Measurements from ENCODE around the gene ULK2.
"Not testable (repeated sequence)": the region's sequence is repeated elsewhere in the genome, so short reads cannot be mapped to it uniquely, and the experiment has no call there.

Gene ULK2

DNA sequence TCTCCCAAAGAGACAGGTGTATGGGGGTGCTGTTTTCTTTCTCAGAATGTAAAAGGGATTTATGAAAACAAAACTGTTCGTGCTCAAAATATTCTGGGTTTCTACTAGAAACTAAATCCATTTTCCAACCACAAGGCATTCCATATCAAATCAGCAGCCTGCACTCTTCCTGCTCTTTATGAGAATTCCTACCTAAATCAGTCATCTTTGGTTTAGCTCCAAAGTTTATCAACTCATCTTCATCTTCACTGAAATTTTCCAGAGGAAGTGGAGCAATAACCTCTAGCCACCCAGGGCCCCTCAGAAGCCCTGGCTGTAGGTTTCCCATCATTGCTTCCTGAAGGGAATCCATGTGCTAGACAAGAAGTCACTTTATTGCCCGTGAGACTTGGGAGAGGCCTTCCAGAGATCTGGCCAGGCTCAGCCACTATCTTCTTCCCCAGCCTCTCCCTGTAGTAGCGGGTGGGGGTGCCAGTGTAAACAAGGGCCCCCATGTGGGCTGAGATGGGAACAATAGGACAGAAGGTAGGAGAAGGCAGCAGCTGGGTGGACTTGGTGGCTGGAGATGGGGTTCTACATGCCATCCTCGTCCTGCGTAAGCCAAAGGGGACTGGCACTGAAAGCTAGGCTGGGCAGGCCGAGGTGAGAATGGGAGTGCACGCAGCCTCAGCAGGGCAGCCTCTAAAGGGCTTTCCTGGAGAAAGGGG lies 97.6 kb downstream of the ULK2 start:
- no peak overlapping the region for H3K4me3 ChIP-seq (ENCODE audit: low read depth, low read length)

DNA sequence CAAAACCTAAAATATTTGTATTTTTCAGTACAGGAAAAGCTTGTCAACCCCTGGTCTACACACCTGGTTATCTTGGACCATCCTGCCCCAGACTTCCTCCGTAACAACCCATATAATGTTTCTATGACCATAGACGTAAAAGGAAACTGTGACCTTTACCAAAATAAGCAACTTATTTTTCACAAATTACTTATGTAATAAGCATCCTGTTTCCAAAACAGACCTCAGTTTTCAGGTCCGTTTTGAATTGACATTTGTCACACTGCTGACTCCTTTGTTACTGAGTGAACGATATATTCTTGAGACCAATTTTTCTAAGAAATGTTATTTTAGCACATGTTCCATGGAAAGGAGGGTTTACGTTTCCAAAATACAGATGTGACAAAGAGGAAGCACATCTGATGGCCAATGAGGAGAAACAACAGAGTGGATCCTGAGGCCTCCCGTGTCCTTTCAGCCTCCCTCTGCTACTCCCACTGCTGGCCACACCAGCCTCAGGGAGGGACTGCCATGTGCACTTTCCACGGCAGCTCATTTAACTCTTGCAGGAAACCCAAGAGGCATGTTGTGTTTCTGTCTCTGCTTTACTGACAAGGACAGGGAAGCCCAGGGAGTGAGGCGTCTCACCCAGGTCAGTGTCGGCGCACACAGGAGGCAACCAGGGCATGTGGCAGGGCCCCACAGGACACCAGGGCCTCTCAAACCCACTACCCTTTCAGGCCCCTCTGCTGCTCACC lies 99.5 kb downstream of the ULK2 start:
- H3K4me3 ChIP-seq (ENCODE audit: low read depth, low read length), result no peak overlapping the region

DNA sequence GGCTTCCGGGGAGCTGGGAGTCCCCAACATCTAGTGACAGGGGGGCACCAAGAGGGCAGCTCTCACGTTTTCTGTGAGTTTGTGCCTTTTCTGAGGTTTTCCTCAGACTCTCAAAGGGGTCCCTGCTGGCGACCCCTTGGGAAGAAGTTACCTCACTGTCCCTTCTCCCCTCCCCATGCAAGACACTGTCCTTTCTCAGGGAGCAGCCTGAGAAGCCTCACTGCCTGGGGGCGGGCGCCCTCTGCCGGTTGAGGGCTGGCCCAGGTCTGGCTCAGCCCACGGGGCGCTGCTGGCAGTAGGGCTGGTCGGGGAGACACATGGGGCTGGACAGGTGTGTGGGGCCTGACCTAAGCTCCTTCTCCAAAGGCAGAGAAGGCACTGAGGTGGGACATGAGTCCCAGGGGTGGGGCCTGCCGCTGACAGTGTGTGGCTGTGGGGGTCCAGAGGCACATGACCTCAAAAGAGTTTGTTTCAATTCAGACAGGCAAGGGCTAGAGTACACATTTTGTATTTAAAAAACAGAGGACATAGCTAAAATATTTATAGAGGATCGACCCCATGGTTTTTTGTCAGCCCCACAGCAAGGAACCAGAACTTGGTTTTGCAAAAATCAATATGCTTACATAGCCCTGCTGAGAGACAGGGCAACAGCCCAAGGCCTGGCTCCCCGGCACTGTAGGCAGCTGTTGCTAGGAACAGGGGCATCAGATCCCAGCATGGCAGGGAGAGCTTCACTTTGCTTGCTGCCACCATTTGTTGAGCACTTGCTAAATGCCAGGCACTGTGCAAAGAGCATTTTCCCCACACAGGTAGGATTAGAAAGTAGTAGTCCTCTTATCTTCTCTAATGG lies 101.1 kb downstream of the ULK2 start:
- no peak overlapping the region for H3K4me3 ChIP-seq (ENCODE audit: low read depth, low read length)

DNA sequence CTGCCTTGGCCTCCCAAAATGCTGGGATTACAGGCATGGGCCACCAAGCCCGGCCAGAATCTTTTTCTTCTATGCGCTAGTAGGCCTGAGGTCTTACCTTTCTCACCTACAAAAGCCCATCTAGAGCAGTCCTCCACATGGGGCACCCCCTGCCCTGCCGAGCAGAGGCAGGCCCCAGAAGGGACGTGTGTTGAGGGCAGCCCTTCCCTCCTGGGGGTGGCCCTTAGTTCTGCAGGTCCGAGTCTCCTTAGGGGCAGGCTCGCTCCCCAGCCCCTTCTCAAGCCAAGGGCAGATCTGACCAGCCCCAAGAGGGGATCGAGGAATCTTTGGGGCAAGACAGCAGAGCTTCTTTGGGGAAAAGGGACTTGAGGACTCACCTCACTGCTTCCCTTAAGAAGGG lies 101.7 kb downstream of the ULK2 start:
- H3K4me3 ChIP-seq (ENCODE audit: low read depth, low read length), result no peak overlapping the region

DNA sequence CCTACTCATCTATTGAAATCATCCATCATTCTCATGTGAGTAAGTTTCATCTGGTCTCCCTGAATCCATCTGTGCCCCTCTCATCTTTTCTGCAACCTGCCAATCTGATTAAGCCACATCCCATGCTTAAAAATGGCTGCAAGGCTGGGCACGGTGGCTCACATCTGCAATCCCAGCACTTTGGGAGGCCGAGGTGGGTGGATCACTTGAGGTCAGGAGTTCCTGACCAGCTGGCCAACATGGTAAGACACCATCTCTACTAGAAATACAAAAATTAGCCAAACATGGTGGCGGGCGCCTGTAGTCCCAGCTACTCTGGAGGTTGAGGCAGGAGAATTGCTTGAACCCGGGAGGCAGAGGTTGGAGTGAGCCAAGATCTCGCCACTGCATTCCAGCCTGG lies 103.7 kb downstream of the ULK2 start:
- H3K4me3 ChIP-seq (ENCODE audit: low read depth, low read length), result not testable (repeated sequence)

DNA sequence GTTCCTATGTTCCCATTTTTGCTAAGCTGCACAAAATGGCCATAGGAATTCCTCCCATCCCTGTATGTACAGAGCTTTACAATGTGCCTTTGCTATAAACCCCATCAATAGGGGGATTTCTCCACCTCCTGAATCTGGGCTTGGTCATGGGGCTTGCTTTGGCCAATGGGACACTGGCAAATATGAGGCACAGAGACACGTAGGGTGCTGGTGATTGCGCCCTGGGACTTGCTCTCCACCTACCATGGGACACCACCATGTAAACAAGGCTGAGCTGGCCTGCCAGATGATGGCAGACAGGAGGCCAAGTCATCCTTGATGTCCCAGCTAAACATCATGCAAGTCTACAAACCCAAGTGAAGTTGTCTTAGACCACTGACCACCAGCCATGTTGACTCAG lies 104.3 kb downstream of the ULK2 start:
- no peak overlapping the region for H3K4me3 ChIP-seq (ENCODE audit: low read depth, low read length)

DNA sequence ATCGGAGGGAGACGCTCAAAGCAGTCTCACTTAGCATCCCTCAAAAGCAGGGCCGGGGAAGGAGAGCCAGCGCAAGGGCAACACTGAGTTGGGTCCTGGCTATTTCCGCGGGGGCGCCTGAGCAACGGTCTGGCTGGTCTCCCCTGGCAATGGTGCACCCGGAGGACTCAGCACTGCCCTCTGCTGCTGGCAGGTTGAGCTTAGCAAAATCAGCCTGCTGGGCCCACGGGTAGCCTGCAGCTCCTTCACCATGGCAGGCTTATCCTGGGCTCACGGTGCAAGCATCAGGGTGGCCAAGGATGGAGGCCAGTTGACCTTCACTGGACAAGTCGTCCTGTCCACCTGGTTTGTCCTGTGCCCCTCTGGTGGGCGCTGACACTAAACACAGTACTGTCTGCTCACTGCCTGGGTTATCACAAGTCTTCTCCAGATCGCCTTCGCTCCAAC lies 105.2 kb downstream of the ULK2 start:
- no peak overlapping the region for H3K4me3 ChIP-seq (ENCODE audit: low read depth, low read length)

DNA sequence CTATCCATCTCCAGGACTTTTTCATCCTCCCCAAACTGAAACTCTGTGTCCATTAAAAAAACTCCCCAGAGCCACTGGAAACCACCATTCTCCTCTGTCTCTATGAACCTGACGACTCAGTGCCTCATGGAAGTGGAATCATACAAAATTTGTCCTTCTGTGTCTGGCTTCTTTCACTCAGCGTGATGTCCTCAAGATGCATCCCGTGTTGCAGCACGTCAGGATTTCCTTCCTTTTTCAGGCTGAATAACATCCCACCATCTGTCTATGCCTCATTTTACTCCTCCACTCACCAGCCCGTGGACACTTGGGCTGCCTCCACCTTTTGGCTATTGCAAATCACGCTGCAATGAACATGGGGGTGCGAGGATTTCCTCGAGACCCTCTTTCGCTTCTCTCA lies 107.0 kb downstream of the ULK2 start:
- H3K4me3 ChIP-seq (ENCODE audit: low read depth, low read length), result no peak overlapping the region

DNA sequence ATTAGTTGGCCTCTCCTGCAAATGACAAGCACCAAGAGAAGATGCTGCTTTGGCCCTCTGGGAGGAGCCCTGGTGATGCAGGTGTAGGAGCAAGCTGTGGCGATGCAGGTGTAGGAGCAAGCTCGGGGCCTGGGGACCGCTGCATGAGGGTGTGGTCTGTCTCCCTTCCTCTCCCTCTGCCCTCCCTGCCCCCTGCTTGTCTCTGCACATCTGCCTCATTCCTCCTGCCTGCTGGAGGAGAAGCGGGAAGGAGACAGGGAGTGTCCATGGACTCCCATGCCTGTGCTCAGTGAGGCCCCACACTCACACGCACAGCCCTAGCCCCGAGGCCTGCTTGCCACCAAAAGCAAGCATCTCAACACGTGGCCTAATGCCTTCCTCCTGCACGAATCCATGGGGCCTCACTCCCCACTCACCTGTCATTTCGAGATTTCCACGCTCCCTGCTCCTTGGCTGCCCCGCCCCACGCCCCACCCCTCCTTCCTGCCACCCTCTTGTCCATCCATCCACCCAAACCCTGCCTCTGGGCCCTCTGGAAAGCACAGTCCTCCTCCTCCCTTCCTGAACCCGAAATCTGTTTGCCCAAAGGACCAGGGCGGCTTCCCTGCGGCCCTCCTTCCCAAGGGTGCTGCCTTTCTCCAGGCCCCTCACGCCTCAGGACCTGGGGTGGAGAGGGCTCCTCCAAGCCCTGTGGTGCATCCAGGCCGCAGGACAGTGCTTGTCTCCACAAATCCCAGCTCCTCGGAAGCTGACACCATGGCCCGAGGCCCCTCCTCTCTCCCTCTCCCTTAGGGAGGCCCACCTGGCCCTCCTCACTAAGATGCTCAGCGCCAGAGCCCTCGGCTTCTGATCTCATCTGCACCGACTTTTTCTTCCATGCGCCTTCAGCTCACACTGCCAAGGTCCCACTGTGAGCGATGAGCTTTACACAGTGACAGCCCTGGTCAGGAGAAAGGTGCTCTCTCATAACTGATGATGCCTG lies 107.9 kb downstream of the ULK2 start:
- no peak overlapping the region for H3K4me3 ChIP-seq (ENCODE audit: low read depth, low read length)

DNA sequence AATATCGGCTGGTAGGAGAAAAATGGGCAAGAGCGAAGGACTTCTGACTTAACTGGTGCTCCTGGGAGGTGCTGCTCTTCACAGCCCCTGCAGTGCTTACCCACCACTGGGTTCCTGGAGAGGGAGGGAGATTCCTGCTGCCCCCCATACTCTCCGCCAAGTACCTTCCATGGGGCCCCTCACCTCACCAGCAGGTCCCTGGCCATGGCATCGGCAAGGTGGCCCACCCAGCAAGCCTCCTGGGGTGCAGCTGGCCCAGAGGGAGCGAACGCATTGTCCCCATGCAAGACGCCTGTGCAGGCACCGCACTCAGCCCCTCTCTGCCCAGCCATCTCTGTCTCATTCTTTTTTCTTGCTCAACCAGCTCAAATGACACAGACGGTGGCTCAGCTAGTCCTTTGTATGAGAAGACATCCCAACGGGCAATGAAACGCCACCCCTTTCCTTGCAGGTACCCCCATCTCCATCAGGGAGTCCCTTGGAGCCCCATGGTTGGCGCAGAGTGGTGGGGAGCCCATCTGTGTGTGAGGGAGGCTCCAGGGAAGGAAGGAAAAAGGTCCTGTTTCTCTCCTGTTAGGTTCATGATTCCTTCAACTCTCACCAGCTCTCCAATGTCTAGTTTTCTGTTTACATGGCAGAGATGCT lies 110.1 kb downstream of the ULK2 start:
- no peak overlapping the region for H3K4me3 ChIP-seq (ENCODE audit: low read depth, low read length)

DNA sequence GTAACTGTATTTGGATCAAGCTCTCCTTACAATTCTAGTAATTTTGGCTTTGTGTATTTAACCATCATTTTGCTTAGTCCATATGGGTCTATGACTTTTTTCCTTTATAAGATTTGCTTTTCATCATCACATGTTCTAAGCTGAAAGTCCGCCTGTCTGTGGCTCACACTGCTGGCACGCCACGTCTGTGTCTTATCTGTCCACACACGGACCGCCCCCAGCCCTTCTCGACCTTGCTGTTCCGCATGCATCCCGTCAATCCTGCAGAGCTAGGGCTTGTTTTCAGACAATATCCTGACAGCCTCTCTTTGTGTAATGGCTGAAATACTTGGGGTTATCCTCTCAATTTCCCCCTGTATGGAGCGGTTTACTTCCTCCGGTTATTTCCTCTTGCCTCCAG lies 111.2 kb downstream of the ULK2 start:
- no peak overlapping the region for H3K4me3 ChIP-seq (ENCODE audit: low read depth, low read length)

DNA sequence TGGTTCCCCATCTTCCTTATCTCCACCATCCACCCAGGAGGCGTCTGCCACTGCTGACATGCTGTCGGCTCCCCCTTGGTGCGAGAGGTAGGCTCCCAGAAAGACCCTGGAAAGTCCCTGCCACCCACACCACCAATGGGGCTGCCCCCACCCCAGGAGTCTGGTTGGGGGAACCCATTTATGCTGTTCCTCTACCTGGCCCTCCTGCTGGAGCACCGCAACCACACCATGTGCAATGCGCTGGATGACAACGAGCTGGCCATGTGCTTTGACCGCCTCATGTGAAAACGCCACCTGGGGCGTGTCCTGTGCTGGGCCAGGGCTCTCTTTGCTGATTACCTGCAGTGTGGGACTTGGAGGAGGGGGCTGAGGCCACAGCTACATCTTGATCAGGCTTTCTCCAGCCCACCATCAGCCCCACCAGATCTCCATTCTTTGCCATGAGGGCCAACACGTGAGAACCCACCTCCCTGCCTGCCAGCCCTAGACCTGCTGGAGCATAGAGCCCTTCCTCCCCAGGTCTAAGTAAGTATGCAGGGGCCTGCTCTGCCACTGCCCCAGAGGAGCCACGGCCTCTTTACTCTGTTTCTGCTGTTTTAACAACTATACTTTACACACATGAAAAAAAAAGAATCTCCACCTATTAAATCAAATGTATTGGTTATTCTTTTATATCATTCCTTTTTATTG lies 111.8 kb downstream of the ULK2 start:
- H3K4me3 ChIP-seq (ENCODE audit: low read depth, low read length), result no peak overlapping the region

DNA sequence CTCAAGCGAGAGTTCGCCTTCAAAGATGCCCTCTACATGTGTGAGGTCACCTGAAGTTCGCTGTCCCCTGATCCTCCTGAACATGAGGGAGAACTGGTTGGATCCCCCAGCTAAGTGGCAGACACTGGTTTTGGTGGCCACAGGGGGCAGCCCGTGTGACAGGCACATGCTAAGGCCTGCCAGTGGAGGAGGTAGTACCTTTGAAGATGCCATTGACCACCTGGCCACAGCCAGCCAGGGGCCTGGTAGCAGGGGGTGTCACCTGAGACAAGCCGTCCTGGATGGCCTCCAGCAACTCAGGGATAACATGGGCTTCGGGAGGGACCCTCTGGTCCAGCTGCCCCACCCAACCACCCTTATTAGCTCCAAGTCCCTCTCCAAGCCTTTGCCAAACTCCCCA lies 112.3 kb downstream of the ULK2 start:
- no peak overlapping the region for H3K4me3 ChIP-seq (ENCODE audit: low read depth, low read length)

DNA sequence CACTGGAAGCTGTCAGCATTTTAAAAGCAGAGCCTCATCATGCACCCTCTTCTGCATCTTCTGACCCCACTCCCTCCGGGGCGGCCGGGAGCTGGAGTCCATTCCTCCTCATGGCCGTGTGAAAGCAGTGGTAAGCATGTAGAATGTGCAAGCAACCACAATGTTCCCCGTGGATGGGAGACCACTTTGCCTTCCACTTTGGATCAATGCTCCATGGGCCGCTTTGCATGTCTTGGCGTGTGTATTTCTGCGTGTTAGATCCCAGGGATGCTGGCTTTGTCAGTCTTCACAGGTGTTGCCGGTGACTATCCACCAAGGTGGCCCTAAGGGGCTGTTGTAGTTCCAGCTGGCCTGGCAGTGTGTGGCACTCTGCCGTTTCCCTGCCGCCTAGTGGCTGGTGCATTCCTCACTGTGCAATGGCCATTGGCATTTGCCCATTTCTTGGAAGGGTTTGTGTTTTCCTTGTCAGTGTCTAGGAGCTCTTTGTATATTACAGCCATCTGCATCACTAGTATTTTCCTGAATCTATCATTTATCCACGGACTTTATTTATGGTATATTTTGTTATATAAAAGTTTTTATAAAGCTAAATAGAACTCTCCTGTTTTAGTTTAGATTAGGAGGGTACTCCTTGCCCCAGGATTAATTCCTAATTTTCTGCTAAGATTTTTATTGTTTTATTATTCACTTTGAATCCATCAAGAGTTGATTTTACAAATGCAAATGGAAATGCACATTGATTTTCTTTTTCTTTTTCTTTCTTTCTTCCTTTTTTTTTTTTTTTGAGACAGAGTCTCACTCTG lies 113.9 kb downstream of the ULK2 start:
- no peak overlapping the region for H3K4me3 ChIP-seq (ENCODE audit: low read depth, low read length)

DNA sequence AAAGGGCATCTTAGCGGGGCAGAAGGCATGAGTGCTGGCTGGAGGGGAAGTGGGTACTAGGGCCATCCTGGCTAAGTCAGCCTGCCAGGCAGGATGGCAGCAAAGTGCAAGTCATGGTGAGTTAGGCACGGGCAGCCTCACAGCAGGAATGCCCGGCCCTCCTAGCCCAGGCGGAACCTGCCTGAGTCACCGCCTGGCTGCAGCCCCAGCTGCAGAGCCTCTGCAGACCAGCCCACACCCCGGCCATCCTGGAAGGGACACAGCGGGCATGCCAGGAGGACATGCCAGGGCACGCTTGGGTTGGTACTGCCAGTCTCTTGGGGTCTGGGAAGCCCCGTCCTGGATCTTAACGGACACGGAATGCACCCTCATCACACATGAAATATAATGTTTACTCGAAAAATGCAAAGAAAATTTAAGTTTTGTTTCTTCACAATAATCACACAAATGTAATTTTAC lies 114.7 kb downstream of the ULK2 start:
- H3K4me3 ChIP-seq (ENCODE audit: low read depth, low read length), result no peak overlapping the region

DNA sequence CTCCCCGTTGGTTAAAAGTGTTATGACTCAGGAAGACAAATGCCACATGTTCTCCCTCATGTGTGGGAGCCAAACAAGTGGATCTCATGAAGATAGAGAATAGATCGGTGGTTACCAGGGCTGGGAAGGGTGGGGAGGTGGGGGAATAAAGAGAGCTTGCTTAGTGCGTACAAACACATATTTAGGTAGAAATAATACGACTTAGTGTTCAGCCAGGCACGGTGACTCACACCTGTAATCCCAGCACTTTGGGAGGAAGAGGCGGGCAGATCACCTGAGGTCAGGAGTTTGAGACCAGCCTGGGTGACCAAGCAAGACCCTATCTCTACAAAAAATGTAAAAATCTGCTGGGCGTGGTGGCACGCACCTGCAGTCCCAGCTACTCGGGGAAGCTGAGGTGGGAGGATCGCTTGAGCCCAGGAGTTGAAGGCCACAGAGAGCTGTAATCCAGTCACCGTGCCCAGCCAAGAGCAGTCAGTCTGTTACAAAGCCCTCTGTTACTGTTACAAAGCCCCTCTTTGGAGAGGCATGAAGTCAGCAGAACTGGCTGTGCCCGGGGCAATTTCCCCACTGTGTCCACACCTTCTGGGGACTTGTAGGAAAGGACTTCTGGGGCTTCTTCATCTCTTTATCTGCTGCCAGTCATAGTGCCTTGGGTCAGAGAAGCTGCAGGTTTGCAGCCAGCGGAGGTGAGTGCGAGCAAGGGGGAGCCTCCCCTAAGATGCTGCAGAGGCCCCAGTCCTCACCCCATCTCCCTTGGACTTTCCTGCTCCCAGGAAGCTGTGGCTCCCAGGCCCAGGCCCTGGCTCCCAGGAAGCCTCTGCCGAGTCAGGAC lies 115.3 kb downstream of the ULK2 start:
- no peak overlapping the region for H3K4me3 ChIP-seq (ENCODE audit: low read depth, low read length)

DNA sequence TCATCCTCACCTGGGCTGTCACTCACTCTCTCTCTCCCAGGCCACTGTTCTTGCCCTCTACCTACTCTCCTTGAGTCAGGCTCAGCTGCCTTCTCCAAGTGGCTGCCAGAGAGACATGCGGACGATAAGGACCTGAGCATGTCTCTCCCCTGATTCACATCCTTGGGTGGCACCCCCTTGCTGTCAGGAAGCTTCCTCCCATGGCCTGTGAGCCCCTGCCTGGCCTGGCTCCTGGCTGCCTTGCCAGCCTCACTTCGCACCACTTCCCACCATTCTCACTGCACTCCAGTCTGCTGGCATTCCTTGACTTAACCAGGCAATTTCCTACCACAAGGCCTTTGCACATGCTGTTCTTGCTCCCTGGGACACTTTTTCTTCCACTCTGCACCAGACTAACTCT lies 116.9 kb downstream of the ULK2 start:
- no peak overlapping the region for H3K4me3 ChIP-seq (ENCODE audit: low read depth, low read length)
